Uterus (tissue), 4 donors: ENCODE measurements around the gene AP1S1. TPM values are rescaled to one million over a fixed set of nuclear protein-coding genes. Genes with fewer than 3 reads are reported as not detected.
"Not testable (repeated sequence)": the region's sequence is repeated elsewhere in the genome, so short reads cannot be mapped to it uniquely, and the experiment has no call there.

Experiments used
- DNase-seq, 2 donors: peaks; one replicate each; pipeline ENCODE4 v3.0.0-alpha.2; 2019 to 2020
- H3K27ac ChIP-seq, 2 donors: fragments of 200-600 bp; sonication (generic); 1 replicate in 1 of 2; 2 replicates in 1 of 2; pipeline ENCODE4 v1.5.1; 2016 to 2018
- H3K27me3 ChIP-seq, 2 donors: fragments of 200-600 bp; sonication (generic); one replicate each; pipeline ENCODE4 v1.5.1; 2018 to 2019; ENCODE audit warnings: control low read depth in 1 of 2
- H3K36me3 ChIP-seq, 2 donors: fragments of 200-600 bp; sonication (generic); one replicate each; pipeline ENCODE4 v1.5.1; 2019; ENCODE audit warnings: control low read depth in 1 of 2
- H3K4me1 ChIP-seq, 2 donors: fragments of 200-600 bp; sonication (generic); one replicate each; pipeline ENCODE4 v1.5.1; 2018 to 2019; ENCODE audit warnings: control low read depth in 1 of 2
- H3K4me3 ChIP-seq, 2 donors: fragments of 200-600 bp; sonication (generic); 1 replicate in 1 of 2; 2 replicates in 1 of 2; pipeline ENCODE4 v1.5.1; 2018 to 2019; ENCODE audit warnings: mild to moderate bottlenecking in 1 of 2
- H3K9me3 ChIP-seq, 2 donors: fragments of 200-600 bp; sonication (generic); one replicate each; pipeline ENCODE4 v1.5.1; 2019; ENCODE audit warnings: control low read depth in 1 of 2
- CTCF ChIP-seq, 4 experiments: fragments of 200-600 bp in 2 of 4; fragments of 450-650 bp in 2 of 4; sonication (generic) in 2 of 4; IDR thresholded peaks; one replicate each; pipeline ENCODE4 v1.5.1; 2016 to 2019; ENCODE audit warnings: antibody characterized with exemption in 4 of 4, mild to moderate bottlenecking in 2 of 4, moderate library complexity in 1 of 4
- POLR2A ChIP-seq, 2 donors: fragments of 450-650 bp; IDR thresholded peaks; one replicate each; pipeline ENCODE4 v1.6.1; 2016; ENCODE audit warnings: antibody characterized with exemption in 2 of 2, mild to moderate bottlenecking in 1 of 2, moderate library complexity in 1 of 2
- intact Hi-C: fragments of 100-400 bp; cut with DNase I; formaldehyde crosslinking; loops from one replicate; pipeline ENCODE4 v1.15.1; 2023; ENCODE audit warnings: low total_unique reads
- total RNA-seq, 4 donors: library from RNA; depleted of rRNA in 3 of 4; stranded (reverse); fragments of >200 nt in 3 of 4; gene quantifications; one replicate each; pipeline versions ENCODE4 v1.1.0 to v1.2.4, GENCODE V29; 2014 to 2023
- donor health status: DM: yes; HTN: yes; CAD: no.

AP1S1 gene
- total RNA-seq, 4 donors from 2014 or later: 9.2 to 59.6 (median 30.2) TPM

DNA sequence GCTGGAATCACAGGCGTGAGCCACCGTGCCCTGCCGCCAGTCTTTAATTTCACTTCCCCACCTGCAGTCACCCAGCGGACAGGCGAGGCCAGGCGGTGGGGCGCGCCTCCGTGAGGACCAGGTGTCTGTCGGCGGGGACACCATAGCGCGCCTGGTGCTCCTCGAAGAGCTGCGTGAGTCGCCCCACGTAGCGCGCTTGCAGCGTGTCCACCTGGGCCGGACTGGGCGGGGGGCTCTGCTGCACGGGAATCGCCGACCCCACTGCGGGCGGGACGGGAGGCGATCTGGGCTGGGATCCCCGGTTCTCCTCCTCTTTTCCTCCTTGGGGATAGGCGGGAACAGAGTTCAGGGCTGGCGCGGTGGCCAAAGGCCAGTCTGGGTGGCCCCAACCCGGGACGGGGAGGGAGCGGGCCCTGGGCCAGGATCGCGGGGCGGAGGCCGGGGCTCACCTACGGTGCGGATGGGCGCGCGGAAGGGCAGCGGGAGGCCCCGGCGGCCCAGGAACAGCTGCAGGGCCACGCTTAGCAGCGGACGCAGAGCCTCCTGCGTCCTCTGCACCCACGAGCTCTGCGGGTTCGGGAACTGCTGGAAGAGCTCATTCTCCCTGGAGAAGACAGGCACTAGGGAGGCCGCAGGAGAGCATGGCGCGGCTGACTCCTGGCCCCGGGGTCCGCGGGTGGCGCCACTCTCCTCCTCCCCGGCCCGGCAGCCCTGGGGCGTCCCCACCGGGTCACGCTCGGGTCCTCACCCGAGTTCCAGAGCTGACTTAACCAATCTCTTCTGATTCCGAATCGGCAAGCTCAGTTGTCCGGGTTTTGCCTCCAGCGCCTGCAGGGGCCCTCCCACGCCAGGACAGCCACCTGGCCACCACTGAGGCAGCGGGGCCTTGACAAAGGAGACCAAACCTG, 47.7 kb downstream of the AP1S1 start:
- no peak overlapping the region for H3K27ac ChIP-seq
- TF ChIP-seq CTCF (IDR thresholded peaks at IDR 0.05) (no peak), POLR2A (IDR thresholded peaks at IDR 0.05) (no peak)
- DNase-seq: no peak
- H3K4me3 ChIP-seq: no peak overlapping the region
- peaks cover 0 to 4% of the 10 kb centered on the region in 2 donors for H3K4me1 ChIP-seq
- intact Hi-C loops: no loop called here
- no peaks in the 10 kb centered on the region for H3K9me3 ChIP-seq
- no peaks in the 10 kb centered on the region for H3K36me3 ChIP-seq
- H3K27me3 ChIP-seq: peaks cover 0 to 12% of the 10 kb centered on the region in 2 donors

GRCh38 chr7:101202603-101202918, 48.3 kb downstream of the AP1S1 start:
- Histone ChIP-seq H3K27me3 (peaks cover 0 to 12% of the 10 kb centered on the region in 2 donors), H3K9me3 (no peaks in the 10 kb centered on the region), H3K27ac (no peak overlapping the region), H3K4me3 (no peak overlapping the region), H3K36me3 (no peaks in the 10 kb centered on the region), H3K4me1 (peaks cover 0 to 4% of the 10 kb centered on the region in 2 donors)
- no peak for TF ChIP-seq POLR2A (IDR thresholded peaks at IDR 0.05)
- no peak for TF ChIP-seq CTCF (IDR thresholded peaks at IDR 0.05)
- no peak for DNase-seq
- intact Hi-C loops: no loop called here

DNA sequence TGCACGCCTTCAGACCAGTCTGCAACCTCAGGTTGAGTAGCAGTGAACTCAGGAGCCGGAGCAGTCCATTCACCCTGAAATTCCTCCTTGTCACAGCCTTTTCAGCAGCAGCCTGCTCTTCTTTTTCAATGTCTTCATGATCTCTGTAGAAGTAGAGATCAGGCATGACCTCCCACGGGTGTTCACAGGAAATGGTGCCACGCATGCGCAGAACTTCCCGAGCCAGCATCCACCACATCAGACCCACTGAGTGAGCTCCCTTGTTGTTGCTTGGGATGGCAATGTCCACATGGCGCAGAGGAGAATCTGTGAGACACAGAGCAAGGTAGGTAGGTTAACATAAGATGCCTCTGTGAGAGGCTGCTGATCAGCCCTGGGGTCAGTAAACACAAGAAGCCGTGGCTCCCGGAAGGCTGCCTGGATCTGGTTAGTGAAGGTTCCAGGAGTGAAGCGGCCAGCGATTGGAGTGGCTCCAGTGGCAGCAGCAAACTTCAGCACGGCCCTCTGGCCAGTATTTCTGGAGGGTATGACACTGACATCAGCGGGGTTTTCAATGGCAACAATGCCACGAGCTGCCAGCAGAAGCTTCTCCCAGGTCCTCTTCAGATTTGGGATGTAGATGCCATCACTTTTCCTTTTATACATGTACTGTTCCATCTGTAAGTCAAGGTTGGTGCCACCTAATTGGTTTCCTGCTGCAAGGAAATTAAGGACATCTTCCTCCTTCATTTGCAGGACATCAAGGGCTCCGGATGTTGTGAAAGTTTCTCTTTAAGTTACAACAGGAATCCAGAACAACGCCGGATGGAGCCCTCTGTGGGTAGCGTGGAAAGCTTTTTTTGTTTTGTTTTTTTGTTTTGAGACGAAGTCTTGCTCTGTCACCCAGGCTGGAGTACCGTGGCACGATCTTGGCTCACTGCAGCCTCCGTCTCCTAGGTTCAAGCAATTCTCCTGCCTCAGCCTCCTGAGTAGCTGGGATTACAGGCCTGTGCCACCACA, 49.8 kb downstream of the AP1S1 start:
- H3K4me1 ChIP-seq, H3K36me3 ChIP-seq, DNase-seq, H3K4me3 ChIP-seq, H3K9me3 ChIP-seq, intact Hi-C loops, H3K27ac ChIP-seq: not testable (repeated sequence)
- H3K27me3 ChIP-seq: peaks cover 0 to 12% of the 10 kb centered on the region in 2 donors

GRCh38 chr7:101205901-101206664, 51.8 kb downstream of the AP1S1 start:
- intact Hi-C loops: no loop called here
- Histone ChIP-seq H3K4me1 (peaks cover 0 to 4% of the 10 kb centered on the region in 2 donors), H3K4me3 (no peak overlapping the region), H3K27ac (no peak overlapping the region), H3K9me3 (no peaks in the 10 kb centered on the region), H3K36me3 (no peaks in the 10 kb centered on the region), H3K27me3 (peaks cover 0 to 12% of the 10 kb centered on the region in 2 donors)
- no peak for TF ChIP-seq POLR2A (IDR thresholded peaks at IDR 0.05)
- no peak for TF ChIP-seq CTCF (IDR thresholded peaks at IDR 0.05)
- DNase-seq: no peak

DNA sequence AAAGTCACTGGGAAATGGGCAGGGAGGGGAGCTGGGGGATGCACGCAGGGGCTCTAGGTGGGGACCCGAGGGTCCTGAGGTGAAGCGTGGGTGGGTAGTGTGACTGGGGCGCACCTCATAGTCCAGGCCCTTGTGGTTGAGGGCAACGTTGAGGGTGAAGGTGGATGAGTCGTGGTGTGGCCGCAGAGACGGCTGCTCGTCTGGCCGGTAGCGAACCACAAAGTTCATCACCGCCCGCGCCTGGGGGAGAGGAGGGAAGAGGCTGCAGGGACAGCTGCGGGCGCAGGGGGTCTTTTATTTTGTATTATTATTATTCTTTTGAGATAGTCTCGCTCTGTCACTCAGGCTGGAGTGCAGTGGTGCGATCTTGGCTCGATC, 52.4 kb downstream of the AP1S1 start:
- H3K4me1 ChIP-seq: peaks cover 0 to 4% of the 10 kb centered on the region in 2 donors
- H3K9me3 ChIP-seq: no peaks in the 10 kb centered on the region
- no peak for DNase-seq
- H3K4me3 ChIP-seq: no peak overlapping the region
- no peak overlapping the region for H3K27ac ChIP-seq
- intact Hi-C loops: no loop called here
- no peak for TF ChIP-seq CTCF (IDR thresholded peaks at IDR 0.05)
- H3K27me3 ChIP-seq: peaks cover 0 to 8% of the 10 kb centered on the region in 2 donors
- no peaks in the 10 kb centered on the region for H3K36me3 ChIP-seq
